NCI-H1092 treated with DMSO at 0.1 percent for 48 hours (cell line): Measurements from ENCODE around the gene NAPG.
"Not testable (repeated sequence)": the region's sequence is repeated elsewhere in the genome, so short reads cannot be mapped to it uniquely, and the experiment has no call there.

ENCODE experiments used
- DNase-seq: peaks from one replicate; lab custom pipeline; 2025; lab: John Stamatoyannopoulos, UW

The NAPG gene

DNA sequence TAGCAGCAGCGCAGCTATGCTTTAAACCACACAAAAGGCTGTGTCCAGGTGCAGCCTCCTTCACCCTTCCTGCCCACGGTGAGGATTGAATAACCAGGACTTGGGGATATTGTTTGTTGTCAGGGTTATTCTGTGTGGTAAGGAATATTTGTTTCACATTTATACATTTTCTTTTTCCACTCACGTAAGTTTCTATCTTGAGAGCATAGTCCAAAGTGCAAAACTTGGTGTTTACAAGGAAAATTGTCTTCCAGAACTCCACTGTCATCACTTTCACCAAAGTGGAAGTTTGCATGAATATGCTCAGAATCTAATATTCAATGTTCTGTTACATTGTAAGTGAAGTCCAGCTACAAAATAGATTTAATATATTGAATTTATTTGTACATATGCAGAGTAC lies 26.4 kb downstream of the NAPG start:
- DNase-seq: no peak

DNA sequence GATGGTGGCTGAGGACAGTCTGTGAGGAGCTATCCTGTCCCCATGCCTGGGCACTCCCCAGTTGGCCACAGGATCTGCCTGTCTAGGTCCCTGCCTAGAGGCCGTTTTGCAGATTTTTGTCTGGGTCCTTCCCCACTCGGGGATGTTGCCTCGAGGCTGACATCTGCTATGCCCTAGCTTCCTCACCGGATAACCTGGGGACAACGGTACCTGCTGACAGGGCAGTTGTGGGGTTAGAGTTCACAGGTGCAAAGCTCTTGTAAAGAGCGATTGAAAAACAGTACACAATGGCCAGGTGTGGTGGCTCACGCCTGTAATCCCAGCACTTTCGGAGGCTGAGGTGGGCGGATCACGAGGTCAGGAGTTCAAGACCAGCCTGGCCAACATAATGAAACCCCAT lies 30.4 kb downstream of the NAPG start:
- DNase-seq: not testable (repeated sequence)

GRCh38 chr18:10557085-10557677 lies 31.4 kb downstream of the NAPG start:
- DNase-seq: no peak

DNA sequence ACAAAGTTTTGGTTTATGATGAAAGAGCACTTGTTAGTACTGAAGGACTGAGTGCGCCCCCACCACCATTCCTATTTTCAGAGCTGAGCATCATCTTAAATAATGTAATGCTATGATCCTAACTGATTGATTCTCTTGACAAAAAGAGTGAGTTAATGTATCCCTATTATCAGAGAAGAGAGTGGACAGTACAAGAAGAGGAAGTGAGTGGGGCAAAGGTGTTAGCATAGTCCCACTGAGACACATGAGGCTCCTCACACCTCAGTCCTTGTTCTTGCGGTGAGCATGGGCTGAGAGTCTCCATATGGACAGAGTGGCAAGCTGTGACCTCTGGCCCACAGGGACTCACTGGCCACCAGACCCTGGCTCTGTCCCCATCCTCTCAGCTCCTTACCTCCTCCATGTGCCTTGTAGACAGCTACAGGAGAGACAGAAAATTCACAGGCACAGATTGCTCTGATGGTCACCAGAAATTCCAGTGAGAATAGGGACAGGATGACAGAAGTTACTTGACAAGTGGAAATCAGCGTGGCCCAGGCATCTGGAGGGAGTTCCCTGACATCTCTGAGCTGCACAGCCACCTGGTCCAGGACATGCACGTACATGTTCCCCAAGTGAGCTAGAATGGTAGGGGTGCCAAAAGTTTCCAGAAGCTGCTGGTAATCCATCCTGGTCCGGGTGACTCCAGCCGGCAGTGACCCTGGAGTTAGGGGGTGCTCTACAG lies 32.6 kb downstream of the NAPG start:
- no peak for DNase-seq

GRCh38 chr18:10558967-10559298 lies 33.1 kb downstream of the NAPG start:
- DNase-seq: no peak

GRCh38 chr18:10559553-10560451 lies 34.0 kb downstream of the NAPG start:
- peak; percentile 26 for DNase-seq

DNA sequence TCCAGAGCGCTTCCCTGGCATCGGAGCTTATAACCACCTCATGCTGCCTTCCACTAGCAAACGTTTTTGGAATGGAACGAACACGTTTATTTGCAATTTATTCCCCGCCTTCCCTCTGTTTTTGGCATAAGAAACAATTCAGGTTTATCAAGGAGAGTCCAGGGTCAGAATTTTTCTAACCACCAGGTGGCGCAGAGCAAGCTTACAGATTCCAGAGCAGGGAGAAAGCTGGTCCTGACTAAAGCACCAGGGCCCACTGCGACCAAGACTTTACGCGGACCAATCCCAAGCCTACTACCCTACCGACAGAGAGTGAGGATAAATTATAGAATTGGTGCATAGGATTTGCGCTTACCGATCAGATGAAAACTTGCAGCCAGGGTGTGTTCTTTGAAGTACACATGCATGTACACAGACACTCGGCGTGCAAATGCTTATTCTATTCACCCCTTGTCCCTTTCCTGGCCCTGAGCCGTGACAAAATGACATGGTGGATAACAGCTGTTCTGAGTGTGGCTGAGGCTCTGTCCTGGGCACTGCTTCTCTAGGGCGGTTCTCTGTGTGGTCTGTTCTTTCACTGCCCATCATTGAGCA lies 34.7 kb downstream of the NAPG start:
- peak; percentile 53 for DNase-seq

DNA sequence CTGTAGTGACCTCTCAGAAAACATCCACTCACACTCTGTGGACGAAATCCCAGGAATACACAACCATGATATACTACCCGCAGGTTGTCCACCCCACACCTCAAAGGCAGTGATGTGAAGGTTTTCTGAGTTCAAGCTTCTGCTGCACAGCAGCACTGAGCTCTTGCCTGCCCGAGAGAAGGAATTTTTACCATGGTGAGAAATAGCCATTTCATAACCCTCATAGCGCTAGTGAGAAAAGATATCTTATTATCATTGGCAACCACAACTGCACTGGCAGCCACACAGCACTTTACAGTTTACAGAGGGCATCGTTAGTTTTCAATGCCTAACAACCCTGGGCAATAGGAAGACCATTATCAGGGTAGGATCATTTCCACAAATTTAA lies 36.9 kb downstream of the NAPG start:
- no peak for DNase-seq

GRCh38 chr18:10563886-10564285 lies 38.1 kb downstream of the NAPG start:
- peak; percentile 47 for DNase-seq

DNA sequence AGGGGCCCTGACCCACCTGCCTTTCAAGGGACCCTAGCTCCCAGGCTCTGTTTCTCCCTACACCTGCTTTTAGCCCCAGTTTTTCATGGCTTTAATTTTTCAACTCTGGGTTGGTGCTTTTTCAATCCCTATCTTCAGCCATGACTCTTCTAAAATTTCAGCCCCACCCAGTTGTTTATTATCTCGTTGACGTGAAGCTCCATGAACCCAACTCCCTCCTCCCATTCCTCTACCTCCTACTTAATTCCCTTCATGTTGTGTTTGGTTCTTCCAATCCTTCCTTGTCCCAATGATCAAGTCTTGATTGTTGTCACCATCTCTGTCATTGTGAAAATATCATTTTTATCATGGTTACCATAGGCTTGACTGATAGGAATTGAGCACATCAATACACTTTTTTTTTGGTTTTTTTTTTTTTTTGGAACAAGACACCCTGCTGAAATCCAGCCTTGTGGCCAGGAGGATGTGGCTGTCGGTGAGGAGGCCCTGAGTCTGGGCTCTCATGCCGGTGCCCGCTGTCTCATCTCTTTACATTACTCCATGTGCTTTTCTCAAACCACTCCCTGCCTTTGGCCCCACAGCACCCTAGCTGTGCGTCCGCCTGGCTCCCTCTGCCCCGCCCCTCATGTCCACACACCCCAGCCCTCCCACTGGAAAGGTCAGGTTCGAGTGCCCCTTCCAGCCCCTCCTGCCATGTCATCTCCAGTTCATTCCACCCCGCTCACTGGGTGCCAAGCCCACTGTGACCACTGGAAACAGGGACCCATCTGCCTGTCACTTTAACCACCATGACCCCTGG lies 39.3 kb downstream of the NAPG start:
- no peak for DNase-seq

DNA sequence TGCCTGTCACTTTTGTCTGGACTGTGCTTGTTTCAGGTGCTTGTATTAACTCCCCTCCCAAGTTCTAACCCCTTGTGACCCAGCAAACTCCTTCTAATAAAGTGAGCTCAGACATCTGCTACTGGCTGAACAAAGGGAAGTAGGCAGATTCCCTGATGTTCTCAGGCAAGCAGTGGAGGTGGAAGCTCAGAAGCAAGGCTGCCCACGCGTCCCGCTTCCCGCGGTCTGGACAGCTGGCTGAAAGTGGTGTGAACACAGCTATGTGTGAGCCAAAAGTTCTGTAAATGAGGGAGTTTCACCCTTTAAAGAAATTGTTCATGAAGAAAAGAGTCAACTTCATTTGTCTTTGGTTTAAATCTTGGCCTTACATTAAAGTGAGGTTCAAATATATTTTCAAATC lies 40.0 kb downstream of the NAPG start:
- DNase-seq: no peak

DNA sequence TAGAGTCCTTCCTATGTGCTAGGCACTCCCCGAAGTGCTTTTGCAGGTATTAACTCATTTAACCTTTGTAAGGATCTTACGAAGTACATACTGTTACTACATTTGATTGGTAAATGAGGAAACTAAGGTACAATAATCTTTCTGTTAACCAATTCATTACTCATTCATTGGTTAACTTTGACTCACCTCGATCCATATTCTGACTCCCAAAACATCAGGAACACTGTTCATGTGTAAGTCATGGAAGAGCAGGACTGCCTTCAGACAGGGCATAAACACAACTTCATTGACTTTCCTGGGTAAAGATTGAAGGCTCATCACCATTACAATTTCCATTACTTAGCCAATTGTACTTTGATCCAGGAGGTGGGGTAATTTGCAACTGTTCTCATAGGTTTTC lies 40.6 kb downstream of the NAPG start:
- no peak for DNase-seq

DNA sequence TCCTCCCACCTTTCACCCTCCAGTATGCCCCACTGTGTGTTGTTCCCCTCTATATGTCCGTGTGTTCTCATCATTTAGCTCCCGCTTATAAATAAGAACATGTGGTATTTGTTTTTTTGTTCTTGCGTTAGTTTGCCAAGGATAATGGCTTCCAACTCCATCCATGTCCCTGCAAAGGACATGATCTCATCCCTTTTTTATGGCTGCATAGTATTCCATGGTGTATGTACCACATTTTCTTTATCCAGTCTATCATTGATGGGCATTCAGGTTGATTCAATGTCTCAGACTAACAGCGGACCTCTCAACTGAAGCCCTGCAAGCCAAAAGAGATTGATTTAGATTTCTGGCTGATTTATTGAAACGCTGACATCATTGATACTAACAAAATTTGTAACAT lies 44.1 kb downstream of the NAPG start:
- not testable (repeated sequence) for DNase-seq

DNA sequence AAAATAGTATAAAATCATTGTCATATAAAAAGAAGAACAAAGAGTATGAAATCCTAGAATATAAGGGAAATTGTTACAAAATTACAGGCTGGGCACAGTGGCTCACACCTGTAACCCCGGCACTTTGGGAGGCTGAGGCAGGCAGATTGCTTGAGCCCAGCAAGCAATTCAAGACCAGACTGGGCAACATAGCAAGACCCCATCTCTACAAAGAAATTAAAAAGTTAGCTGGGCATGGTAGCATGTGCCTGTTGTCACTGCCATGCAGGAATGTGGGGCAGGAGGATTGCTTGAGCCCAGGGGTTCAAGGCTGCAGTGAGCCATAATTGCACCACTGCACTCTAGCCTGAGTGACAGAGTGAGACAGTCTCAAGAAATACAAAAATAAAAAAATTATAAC lies 44.8 kb downstream of the NAPG start:
- DNase-seq: no peak

- no peak for DNase-seq
Measured at GRCh38 chr18:10571537-10571936, 45.7 kb downstream of the NAPG start.

- not testable (repeated sequence) for DNase-seq
Measured at GRCh38 chr18:10573261-10573660, 47.4 kb downstream of the NAPG start.

DNA sequence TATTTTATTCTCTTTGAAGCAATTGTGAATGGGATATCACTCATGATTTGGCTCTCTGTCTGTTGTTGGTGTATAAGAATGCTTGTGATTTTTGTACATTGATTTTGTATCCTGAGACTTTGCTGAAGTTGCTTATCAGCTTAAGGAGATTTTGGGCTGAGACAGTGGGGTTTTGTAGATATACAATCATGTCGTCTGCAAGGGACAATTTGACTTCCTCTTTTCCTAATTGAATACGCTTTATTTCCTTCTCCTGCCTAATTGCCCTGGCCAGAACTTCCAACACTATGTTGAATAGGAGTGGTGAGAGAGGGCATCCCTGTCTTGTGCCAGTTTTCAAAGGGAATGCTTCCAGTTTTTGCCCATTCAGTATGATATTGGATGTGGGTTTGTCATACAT lies 48.6 kb downstream of the NAPG start:
- DNase-seq: not testable (repeated sequence)

DNA sequence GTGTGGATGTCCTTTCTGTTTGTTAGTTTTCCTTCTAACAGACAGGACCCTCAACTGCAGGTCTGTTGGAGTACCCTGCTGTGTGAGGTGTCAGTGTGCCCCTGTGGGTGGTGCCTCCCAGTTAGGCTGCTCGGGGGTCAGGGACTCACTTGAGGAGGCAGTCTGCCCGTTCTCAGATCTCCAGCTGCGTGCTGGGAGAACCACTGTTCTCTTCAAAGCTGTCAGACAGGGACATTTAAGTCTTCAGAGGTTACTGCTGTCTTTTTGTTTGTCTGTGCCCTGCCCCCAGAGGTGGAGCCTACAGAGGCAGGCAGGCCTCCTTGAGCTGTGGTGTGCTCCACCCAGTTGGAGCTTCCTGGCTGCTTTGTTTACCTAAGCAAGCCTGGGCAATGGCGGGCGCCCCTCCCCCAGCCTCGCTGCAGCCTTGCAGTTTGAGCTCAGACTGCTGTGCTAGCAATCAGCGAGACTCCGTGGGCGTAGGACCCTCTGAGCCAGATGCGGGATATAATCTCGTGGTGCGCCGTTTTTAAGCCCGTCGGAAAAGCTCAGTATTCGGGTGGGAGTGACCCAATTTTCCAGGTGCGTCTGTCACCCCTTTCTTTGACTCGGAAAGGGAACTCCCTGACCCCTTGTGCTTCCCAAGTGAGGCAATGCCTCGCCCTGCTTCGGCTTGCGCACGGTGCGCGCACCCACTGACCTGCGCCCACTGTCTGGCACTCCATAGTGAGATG lies 52.2 kb downstream of the NAPG start:
- not testable (repeated sequence) for DNase-seq

DNA sequence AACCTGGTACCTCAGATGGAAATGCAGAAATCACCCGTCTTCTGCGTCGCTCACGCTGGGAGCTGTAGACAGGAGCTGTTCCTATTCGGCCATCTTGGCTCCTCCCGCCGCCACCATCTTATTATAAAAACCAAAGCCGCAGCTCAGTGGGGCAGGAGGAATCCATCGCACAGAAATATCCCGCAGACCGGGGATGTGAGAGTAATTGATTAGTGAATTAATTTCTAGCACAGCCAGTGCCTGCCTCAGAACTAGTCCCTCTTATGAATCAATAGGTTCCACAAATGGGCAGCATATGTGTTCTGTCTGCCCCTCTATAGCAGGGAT lies 52.7 kb downstream of the NAPG start:
- DNase-seq: not testable (repeated sequence)

- no peak for DNase-seq
Measured at GRCh38 chr18:10579079-10579867, 53.4 kb downstream of the NAPG start.
